ENCODE results near the gene TUBE1.

TUBE1 gene

GRCh38 chr6:112044856-112045255, 42.4 kb downstream of the TUBE1 start:
- Histone ChIP-seq H3K9me3 (replicated peaks; ENCODE audit: insufficient read depth, low read length) (no peaks in the 10 kb centered on the region), H3K9ac (ENCODE audit: low read length) (no peak overlapping the region), H3K36me3 (replicated peaks; ENCODE audit: insufficient read depth, low read length) (no peaks in the 10 kb centered on the region), H3K79me2 (ENCODE audit: low read length) (no peaks in the 10 kb centered on the region), H3K27ac (ENCODE audit: low read length) (no peak overlapping the region), H3K27me3 (replicated peaks; ENCODE audit: insufficient read depth, low read length) (no peaks in the 10 kb centered on the region), H3F3A (ENCODE audit: insufficient read depth, low read length) (peaks cover 5% of the 10 kb centered on the region; the same call in 1 of the 2 replicates), H4K20me1 (ENCODE audit: insufficient read depth, low read length) (no peaks in the 10 kb centered on the region), H3K4me1 (ENCODE audit: low read length) (peaks cover 6% of the 10 kb centered on the region), H2AFZ (ENCODE audit: low read length) (no peak overlapping the region), H3K9me2 (replicated peaks; ENCODE audit: insufficient read depth, low read length) (no peaks in the 10 kb centered on the region), H3K4me3 (ENCODE audit: low read length) (no peak overlapping the region), H3K4me2 (ENCODE audit: low read depth, low read length) (no peak overlapping the region)
- no peak for TF ChIP-seq EZH2 (optimal IDR thresholded peaks at IDR 0.05; ENCODE audit: low read depth, low read length)
- no peak for DNase-seq

- Histone ChIP-seq H3K4me2 (ENCODE audit: low read depth, low read length) (no peak overlapping the region), H2AFZ (ENCODE audit: low read length) (no peak overlapping the region), H3F3A (ENCODE audit: insufficient read depth, low read length) (peaks cover 5% of the 10 kb centered on the region; the same call in 1 of the 2 replicates), H3K9ac (ENCODE audit: low read length) (no peak overlapping the region), H3K27me3 (replicated peaks; ENCODE audit: insufficient read depth, low read length) (no peaks in the 10 kb centered on the region), H3K27ac (ENCODE audit: low read length) (no peak overlapping the region), H3K9me2 (replicated peaks; ENCODE audit: insufficient read depth, low read length) (no peaks in the 10 kb centered on the region), H3K4me1 (ENCODE audit: low read length) (peaks cover 6% of the 10 kb centered on the region), H3K9me3 (replicated peaks; ENCODE audit: insufficient read depth, low read length) (no peaks in the 10 kb centered on the region), H3K36me3 (replicated peaks; ENCODE audit: insufficient read depth, low read length) (no peaks in the 10 kb centered on the region), H3K79me2 (ENCODE audit: low read length) (no peaks in the 10 kb centered on the region), H4K20me1 (ENCODE audit: insufficient read depth, low read length) (no peaks in the 10 kb centered on the region), H3K4me3 (ENCODE audit: low read length) (no peak overlapping the region)
- TF ChIP-seq CTCF (IDR thresholded peaks at IDR 0.05; ENCODE audit: low read length) (no peak), EZH2phosphoT487 (IDR thresholded peaks at IDR 0.05; ENCODE audit: low read length) (no peak), EZH2 (optimal IDR thresholded peaks at IDR 0.05; ENCODE audit: low read depth, low read length) (no peak)
- DNase-seq, result no peak
These were observed 43.1 kb downstream of the TUBE1 start for GRCh38 chr6:112044196-112044595.

GRCh38 chr6:112043032-112044007, 44.0 kb downstream of the TUBE1 start:
- H3K27me3 ChIP-seq (replicated peaks; ENCODE audit: insufficient read depth, low read length), result no peaks in the 10 kb centered on the region
- H3K9me3 ChIP-seq (replicated peaks; ENCODE audit: insufficient read depth, low read length), result no peaks in the 10 kb centered on the region
- peak overlapping the region; percentile 99 for H2AFZ ChIP-seq (ENCODE audit: low read length)
- peaks cover 6% of the 10 kb centered on the region for H3K4me1 ChIP-seq (ENCODE audit: low read length)
- no peaks in the 10 kb centered on the region for H3K36me3 ChIP-seq (replicated peaks; ENCODE audit: insufficient read depth, low read length)
- H3K27ac ChIP-seq (ENCODE audit: low read length), result peak overlapping the region; percentile 69; the same call in 1 of the 2 replicates
- H3F3A ChIP-seq (ENCODE audit: insufficient read depth, low read length), result peaks cover 5% of the 10 kb centered on the region; the same call in 1 of the 2 replicates
- DNase-seq, result peak; percentile 80
- peak overlapping the region; percentile 87 for H3K4me3 ChIP-seq (ENCODE audit: low read length)
- H3K9me2 ChIP-seq (replicated peaks; ENCODE audit: insufficient read depth, low read length), result no peaks in the 10 kb centered on the region
- TF ChIP-seq EZH2phosphoT487 (IDR thresholded peaks at IDR 0.05; ENCODE audit: low read length) (no peak), EZH2 (optimal IDR thresholded peaks at IDR 0.05; ENCODE audit: low read depth, low read length) (no peak), CTCF (IDR thresholded peaks at IDR 0.05; ENCODE audit: low read length) (peak; percentile 94)
- no peaks in the 10 kb centered on the region for H4K20me1 ChIP-seq (ENCODE audit: insufficient read depth, low read length)
- peak overlapping the region; percentile 92 for H3K4me2 ChIP-seq (ENCODE audit: low read depth, low read length)
- H3K9ac ChIP-seq (ENCODE audit: low read length), result peak overlapping the region; percentile 69; the same call in 1 of the 2 replicates
- no peaks in the 10 kb centered on the region for H3K79me2 ChIP-seq (ENCODE audit: low read length)
